PFSK-1 (cell line): ENCODE measurements around the gene ATN1.

ENCODE experiments used
- FOXP2 ChIP-seq: optimal IDR thresholded peaks from 2 replicates; pipeline ENCODE3; 2011; ENCODE audit warnings: borderline replicate concordance, control low read depth, inconsistent platforms; ENCODE audit not compliant: insufficient read depth; ENCODE audit errors: extremely low read length, extremely low read depth
- POLR2AphosphoS5 ChIP-seq: IDR thresholded peaks from 2 replicates; pipeline ENCODE4 v1.6.1; 2012; ENCODE audit warnings: low read depth, mild to moderate bottlenecking, control low read depth, low read length, moderate library complexity
- SIN3A ChIP-seq: IDR thresholded peaks from 2 replicates; pipeline ENCODE4 v1.6.1; 2012; ENCODE audit warnings: mild to moderate bottlenecking, low read length, moderate library complexity, borderline replicate concordance; ENCODE audit not compliant: insufficient read depth
- TAF1 ChIP-seq: IDR thresholded peaks from 2 replicates; pipeline ENCODE4 v1.6.1; 2012; ENCODE audit warnings: low read length, control low read depth, borderline replicate concordance; ENCODE audit not compliant: insufficient read depth
- TF ChIP-seq, protein P1 (sequence below), 2 experiments: IDR thresholded peaks; 2 replicates each; pipeline versions ENCODE4 v1.6.1 to v1.8.0; 2011 to 2012; ENCODE audit warnings: low read depth in 2 of 2, low read length in 2 of 2, control low read depth in 1 of 2, inconsistent platforms in 1 of 2, mild to moderate bottlenecking in 1 of 2, moderate library complexity in 1 of 2; ENCODE audit not compliant: insufficient read depth in 1 of 2

The ATN1 gene

GRCh38 chr12:6963791-6964413 lies 36.1 kb downstream of the ATN1 start:
- TF ChIP-seq, protein P1, sequence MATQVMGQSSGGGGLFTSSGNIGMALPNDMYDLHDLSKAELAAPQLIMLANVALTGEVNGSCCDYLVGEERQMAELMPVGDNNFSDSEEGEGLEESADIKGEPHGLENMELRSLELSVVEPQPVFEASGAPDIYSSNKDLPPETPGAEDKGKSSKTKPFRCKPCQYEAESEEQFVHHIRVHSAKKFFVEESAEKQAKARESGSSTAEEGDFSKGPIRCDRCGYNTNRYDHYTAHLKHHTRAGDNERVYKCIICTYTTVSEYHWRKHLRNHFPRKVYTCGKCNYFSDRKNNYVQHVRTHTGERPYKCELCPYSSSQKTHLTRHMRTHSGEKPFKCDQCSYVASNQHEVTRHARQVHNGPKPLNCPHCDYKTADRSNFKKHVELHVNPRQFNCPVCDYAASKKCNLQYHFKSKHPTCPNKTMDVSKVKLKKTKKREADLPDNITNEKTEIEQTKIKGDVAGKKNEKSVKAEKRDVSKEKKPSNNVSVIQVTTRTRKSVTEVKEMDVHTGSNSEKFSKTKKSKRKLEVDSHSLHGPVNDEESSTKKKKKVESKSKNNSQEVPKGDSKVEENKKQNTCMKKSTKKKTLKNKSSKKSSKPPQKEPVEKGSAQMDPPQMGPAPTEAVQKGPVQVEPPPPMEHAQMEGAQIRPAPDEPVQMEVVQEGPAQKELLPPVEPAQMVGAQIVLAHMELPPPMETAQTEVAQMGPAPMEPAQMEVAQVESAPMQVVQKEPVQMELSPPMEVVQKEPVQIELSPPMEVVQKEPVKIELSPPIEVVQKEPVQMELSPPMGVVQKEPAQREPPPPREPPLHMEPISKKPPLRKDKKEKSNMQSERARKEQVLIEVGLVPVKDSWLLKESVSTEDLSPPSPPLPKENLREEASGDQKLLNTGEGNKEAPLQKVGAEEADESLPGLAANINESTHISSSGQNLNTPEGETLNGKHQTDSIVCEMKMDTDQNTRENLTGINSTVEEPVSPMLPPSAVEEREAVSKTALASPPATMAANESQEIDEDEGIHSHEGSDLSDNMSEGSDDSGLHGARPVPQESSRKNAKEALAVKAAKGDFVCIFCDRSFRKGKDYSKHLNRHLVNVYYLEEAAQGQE (IDR thresholded peaks at IDR 0.05; ENCODE audit: insufficient read depth in 1 of 2, low read depth in 2 of 2, low read length in 2 of 2) = no peak
- TF ChIP-seq TAF1 = no peak
- no peak for TF ChIP-seq POLR2AphosphoS5
- no peak for TF ChIP-seq SIN3A
- no peak for TF ChIP-seq FOXP2

DNA sequence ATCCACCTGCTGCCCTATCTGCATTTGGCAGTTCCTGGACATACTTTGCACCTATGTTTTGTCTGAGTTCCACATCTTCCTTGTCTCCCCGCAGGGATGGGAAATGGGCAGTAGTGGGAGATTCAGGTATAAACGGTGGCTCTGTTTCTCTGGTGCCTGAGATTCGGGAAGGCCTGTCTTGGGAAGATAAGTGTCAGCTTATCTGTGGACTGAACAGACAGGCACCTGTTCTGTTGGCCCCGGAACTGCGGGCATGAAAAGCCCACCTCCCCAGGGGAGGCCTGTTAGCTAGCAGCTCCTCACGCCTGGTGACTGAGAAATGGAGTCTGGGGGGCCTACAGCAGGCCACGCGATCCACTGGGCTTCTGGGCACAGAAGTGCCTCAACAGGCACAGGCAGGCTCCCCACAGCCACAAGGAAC lies 36.9 kb downstream of the ATN1 start:
- TF ChIP-seq, protein P1 (IDR thresholded peaks at IDR 0.05; ENCODE audit: insufficient read depth in 1 of 2, low read depth in 2 of 2, low read length in 2 of 2) = no peak
- no peak for TF ChIP-seq POLR2AphosphoS5
- TF ChIP-seq SIN3A = no peak
- peak; percentile 4; the same call in 1 of the 2 replicates for TF ChIP-seq TAF1
- no peak for TF ChIP-seq FOXP2

DNA sequence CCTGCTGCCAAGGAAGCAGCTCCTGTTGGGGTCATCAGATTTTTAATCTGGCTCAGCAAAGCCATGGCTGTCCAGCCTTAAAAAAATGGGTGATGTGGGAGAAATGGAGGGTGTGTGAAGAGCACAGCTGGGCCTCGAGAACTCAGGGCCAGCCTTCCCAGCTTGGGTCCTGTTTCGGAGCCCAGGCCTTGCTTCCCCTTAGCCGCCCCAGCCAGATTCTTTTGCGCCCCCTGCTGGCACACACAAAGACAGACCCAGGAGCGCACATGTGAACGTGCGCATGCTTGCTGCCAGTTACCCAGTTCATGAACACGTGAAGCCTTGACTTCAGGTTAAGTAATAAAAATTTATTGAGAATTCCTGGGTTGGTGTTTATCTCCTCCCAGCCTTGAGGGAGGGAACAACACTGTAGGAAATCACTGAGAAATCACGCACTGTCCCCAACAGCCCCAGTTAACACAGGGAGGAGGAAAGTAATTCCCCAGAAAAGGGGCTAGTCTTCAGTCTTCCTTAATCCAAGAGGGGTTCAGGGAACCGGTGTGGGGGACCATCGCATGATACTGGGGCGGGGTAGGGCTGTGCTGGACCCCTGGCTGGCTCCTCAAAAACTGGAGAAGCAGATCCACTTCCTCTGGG lies 37.4 kb downstream of the ATN1 start:
- TF ChIP-seq, protein P1 (IDR thresholded peaks at IDR 0.05; ENCODE audit: insufficient read depth in 1 of 2, low read depth in 2 of 2, low read length in 2 of 2) = no peak
- TF ChIP-seq SIN3A (peak; percentile 37; the same call in 1 of the 2 replicates), POLR2AphosphoS5 (peak; percentile 52; the same call in 1 of the 2 replicates), TAF1 (peak; percentile 5; the same call in 1 of the 2 replicates), FOXP2 (no peak)

DNA sequence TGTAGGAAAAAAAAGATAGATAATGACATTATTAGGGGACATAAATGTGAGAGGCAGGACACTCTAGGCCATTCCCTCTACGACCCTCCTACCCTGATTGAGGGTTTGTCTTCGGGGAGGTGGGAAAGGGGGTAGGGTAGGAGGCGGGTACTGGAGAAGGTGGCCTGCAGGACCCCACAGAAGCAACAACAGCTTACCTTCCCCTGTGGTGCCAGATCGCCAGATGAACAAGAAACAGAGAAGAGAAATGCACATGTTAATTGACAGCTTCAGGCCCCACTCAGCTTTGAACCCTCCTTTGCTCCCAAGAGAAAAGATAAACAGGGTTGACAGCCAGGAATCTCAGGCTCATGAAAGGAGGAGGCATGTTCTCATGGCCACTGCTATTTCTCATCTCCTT lies 38.0 kb downstream of the ATN1 start:
- no peak for TF ChIP-seq POLR2AphosphoS5
- TF ChIP-seq, protein P1 (IDR thresholded peaks at IDR 0.05; ENCODE audit: insufficient read depth in 1 of 2, low read depth in 2 of 2, low read length in 2 of 2) = no peak
